ENCODE data around the gene PNPLA7. TPM values are rescaled to one million over a fixed set of nuclear protein-coding genes. Genes with fewer than 3 reads are reported as not detected.

The PNPLA7 gene
- total RNA-seq, 1 experiment from 2014 or later, result 1.3 TPM

- CTCF ChIA-PET, result interaction anchor here (1.6 kb wide), 1 partner anchor 71 kb away, joined by 3 read pairs; no protein-coding TSS in a partner anchor
- POLR2A ChIA-PET, result no interaction called here
- Mint-ChIP-seq H3K4me1 (no peaks in the 10 kb centered on the region), H3K27me3 (ENCODE audit: low read depth) (no peaks in the 10 kb centered on the region), H3K36me3 (no peaks in the 10 kb centered on the region), H3K4me3 (no peak overlapping the region), H3K27ac (no peak overlapping the region), H3K9me3 (no peaks in the 10 kb centered on the region)
- no peak for DNase-seq (ENCODE audit: low spot score)
- TF ChIP-seq NFATC4 (CRISPR knock-in tag; IDR thresholded peaks at IDR 0.05) (no peak), ZNF671 (CRISPR knock-in tag; IDR thresholded peaks at IDR 0.05) (no peak), ZMAT4 (CRISPR knock-in tag; IDR thresholded peaks at IDR 0.05) (no peak), ZNF396 (CRISPR knock-in tag; IDR thresholded peaks at IDR 0.05; ENCODE audit: borderline replicate concordance) (no peak), USF1 (CRISPR knock-in tag; IDR thresholded peaks at IDR 0.05) (no peak), ARID4B (CRISPR knock-in tag; IDR thresholded peaks at IDR 0.05; ENCODE audit: borderline replicate concordance) (no peak), MAX (CRISPR knock-in tag; IDR thresholded peaks at IDR 0.05) (no peak), TCF7 (CRISPR knock-in tag; IDR thresholded peaks at IDR 0.05; ENCODE audit: low read depth) (no peak), TEAD1 (CRISPR knock-in tag; IDR thresholded peaks at IDR 0.05) (no peak), RELA (CRISPR knock-in tag; IDR thresholded peaks at IDR 0.05; ENCODE audit: borderline replicate concordance) (no peak), IRF2 (CRISPR knock-in tag; IDR thresholded peaks at IDR 0.05; ENCODE audit: borderline replicate concordance, low read depth) (no peak), ZNF532 (CRISPR knock-in tag; IDR thresholded peaks at IDR 0.05; ENCODE audit: borderline replicate concordance) (no peak), IRF1 (CRISPR knock-in tag; IDR thresholded peaks at IDR 0.05) (no peak), AR (CRISPR knock-in tag; IDR thresholded peaks at IDR 0.05) (no peak), TEAD4 (CRISPR knock-in tag; IDR thresholded peaks at IDR 0.05) (no peak), ZNF416 (CRISPR knock-in tag; IDR thresholded peaks at IDR 0.05) (no peak), GRHL2 (CRISPR knock-in tag; IDR thresholded peaks at IDR 0.05; ENCODE audit: insufficient replicate concordance, severe bottlenecking) (no peak), MXD4 (CRISPR knock-in tag; IDR thresholded peaks at IDR 0.05; ENCODE audit: borderline replicate concordance) (no peak), PRRX2 (CRISPR knock-in tag; IDR thresholded peaks at IDR 0.05) (no peak), AFF4 (CRISPR knock-in tag; IDR thresholded peaks at IDR 0.05; ENCODE audit: borderline replicate concordance) (no peak)
- no peak for ATAC-seq
Measured at GRCh38 chr9:137463931-137464290, 86.3 kb downstream of the PNPLA7 start.
